Astrocyte (in vitro differentiated cells and primary cell): ENCODE measurements around the gene FOXF1.

ENCODE experiments used
- EZH2 ChIP-seq: IDR thresholded peaks from 2 replicates; pipeline ENCODE4 v1.6.1; 2012; ENCODE audit warnings: mild to moderate bottlenecking, low read length, inconsistent platforms; ENCODE audit not compliant: insufficient read depth
- TF ChIP-seq, protein P1 (sequence below): IDR thresholded peaks from 2 replicates; pipeline ENCODE4 v1.5.1; 2011; ENCODE audit warnings: low read depth, mild to moderate bottlenecking, inconsistent platforms, low read length, moderate library complexity; ENCODE audit not compliant: insufficient read depth

DNA sequence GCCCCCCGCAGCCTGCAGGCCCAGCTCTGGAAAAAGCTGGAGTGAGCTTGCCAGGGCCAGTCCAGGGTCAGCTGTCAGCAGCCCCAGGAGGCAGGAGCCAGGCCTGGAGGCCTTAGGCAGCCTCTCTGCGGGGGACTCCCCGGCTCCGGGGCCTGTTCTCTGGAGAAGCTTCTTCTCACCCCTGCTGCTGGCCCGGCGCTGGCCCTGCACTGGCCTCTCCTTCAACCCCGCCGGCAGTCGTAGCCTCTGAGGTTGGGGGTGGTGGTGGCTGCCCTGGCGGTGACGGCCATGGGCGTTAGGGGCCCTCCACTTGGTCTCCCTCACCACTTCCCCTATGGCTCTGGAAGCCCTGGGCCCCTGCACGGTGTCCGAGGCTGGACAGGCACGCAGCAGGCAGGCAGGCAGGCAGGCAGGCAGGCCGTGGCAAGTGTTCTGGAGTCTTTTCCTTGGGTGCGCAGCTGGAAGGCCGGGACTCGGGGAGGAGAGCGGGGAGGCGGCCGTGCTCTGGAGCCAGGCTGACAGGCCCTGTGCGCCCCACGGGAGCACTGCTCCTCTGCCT is 2.1 kb downstream of the FOXF1 start:
- TF ChIP-seq, protein P1, sequence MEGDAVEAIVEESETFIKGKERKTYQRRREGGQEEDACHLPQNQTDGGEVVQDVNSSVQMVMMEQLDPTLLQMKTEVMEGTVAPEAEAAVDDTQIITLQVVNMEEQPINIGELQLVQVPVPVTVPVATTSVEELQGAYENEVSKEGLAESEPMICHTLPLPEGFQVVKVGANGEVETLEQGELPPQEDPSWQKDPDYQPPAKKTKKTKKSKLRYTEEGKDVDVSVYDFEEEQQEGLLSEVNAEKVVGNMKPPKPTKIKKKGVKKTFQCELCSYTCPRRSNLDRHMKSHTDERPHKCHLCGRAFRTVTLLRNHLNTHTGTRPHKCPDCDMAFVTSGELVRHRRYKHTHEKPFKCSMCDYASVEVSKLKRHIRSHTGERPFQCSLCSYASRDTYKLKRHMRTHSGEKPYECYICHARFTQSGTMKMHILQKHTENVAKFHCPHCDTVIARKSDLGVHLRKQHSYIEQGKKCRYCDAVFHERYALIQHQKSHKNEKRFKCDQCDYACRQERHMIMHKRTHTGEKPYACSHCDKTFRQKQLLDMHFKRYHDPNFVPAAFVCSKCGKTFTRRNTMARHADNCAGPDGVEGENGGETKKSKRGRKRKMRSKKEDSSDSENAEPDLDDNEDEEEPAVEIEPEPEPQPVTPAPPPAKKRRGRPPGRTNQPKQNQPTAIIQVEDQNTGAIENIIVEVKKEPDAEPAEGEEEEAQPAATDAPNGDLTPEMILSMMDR: no peak
- TF ChIP-seq EZH2: peak; percentile 66
